Neural progenitor cell (in vitro differentiated cells): ENCODE data around the gene LPP.

ENCODE experiments used
- EZH2 ChIP-seq: fragments of 200-600 bp; sonication (generic); IDR thresholded peaks from 2 replicates; pipeline ENCODE4 v1.6.1; 2017; ENCODE audit warnings: antibody characterized with exemption, mild to moderate bottlenecking, moderate library complexity
- TF ChIP-seq, protein P1 (sequence below): fragments of 200-600 bp; sonication (generic); IDR thresholded peaks from 2 replicates; pipeline ENCODE4 v1.5.1; 2017; ENCODE audit warnings: antibody characterized with exemption, mild to moderate bottlenecking

DNA sequence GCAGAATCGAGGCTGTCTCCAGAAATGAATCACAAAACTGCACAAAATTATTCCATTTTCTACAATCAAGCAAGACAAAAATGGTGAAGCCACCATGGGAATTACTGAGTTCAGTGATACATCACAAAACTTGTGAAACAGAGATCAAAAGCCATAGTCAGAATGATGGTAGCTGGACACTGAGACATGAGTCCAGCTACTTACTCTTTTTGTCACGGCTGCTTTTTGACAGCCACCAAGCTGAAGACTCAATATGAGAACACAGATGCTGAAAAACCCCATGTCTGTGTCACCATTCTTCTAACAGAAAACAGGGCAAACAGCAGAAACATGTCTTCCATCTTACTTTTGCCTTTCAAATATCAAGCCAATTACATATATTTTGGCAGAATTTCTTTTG, 237.6 kb downstream of the LPP start:
- TF ChIP-seq, protein P1, sequence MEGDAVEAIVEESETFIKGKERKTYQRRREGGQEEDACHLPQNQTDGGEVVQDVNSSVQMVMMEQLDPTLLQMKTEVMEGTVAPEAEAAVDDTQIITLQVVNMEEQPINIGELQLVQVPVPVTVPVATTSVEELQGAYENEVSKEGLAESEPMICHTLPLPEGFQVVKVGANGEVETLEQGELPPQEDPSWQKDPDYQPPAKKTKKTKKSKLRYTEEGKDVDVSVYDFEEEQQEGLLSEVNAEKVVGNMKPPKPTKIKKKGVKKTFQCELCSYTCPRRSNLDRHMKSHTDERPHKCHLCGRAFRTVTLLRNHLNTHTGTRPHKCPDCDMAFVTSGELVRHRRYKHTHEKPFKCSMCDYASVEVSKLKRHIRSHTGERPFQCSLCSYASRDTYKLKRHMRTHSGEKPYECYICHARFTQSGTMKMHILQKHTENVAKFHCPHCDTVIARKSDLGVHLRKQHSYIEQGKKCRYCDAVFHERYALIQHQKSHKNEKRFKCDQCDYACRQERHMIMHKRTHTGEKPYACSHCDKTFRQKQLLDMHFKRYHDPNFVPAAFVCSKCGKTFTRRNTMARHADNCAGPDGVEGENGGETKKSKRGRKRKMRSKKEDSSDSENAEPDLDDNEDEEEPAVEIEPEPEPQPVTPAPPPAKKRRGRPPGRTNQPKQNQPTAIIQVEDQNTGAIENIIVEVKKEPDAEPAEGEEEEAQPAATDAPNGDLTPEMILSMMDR, result no peak
- TF ChIP-seq EZH2, result no peak
